ENCODE data around the gene DUSP14.

DUSP14 gene

DNA sequence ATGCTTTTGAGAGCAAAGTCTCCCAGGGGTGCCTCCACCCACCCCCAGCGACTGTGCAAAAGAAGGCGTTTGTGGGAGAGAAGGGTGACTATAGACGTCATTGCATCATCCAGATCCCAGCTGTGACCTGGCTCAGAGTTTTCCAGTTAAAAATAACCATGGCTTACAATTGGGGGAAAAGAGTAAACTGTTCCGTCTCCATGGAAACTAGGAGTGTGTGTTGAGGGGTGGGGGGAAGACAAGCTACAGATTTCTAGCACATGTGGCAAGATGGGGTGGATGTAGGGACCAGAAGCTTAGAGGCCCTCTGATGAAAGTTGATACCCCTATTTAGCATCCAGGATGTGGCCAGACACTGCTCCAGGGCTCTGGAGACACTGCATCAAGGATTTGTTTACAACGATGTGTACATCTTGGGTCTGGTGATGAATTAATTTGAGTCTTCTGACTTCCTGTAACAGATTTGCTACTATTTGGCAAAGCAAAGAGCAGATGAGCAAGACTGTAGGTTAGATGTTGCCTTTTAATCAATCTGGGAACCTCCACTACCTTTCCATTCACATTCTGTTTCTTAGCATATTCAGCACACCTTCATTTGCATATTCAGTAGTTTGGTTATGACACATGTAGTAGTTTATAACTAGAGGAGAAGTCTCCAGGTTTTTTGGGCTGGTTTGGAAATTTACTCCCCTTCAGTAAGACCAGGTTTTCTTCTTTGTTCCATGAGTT, 6.2 kb upstream of the DUSP14 start:
- in situ Hi-C loops (cut with HindIII; ENCODE audit: low sequenced_read_pairs), result no loop called here

DNA sequence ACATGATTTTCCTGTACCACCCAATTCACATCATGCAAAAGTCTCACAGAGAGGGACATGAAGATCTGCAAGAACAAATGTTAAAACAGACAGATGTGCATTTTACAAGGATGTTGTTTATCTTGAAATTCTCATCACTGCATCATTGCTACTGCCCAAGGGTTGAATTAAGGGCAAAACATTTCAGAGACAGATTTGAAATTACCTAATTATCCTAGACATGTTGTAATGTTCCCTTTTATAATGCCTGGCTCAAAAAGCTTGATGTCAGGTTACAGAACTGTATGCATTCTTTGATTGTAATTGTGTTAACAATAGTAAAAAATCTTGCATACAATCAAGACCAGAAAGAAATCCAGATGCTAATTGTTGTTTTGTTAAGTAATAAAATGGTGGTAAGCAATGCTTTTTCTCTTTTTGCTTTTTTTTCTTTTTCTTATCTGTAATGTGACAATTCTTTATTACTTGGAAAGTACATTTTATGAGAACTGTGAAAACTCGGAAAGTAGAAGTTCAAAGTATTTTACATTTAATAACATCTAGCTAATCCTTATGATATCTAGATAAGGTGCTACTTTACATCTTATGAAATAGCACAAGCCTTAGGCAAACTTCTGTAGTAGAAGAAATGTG, 3.6 kb upstream of the DUSP14 start:
- in situ Hi-C loops (cut with HindIII; ENCODE audit: low sequenced_read_pairs), result no loop called here

DNA sequence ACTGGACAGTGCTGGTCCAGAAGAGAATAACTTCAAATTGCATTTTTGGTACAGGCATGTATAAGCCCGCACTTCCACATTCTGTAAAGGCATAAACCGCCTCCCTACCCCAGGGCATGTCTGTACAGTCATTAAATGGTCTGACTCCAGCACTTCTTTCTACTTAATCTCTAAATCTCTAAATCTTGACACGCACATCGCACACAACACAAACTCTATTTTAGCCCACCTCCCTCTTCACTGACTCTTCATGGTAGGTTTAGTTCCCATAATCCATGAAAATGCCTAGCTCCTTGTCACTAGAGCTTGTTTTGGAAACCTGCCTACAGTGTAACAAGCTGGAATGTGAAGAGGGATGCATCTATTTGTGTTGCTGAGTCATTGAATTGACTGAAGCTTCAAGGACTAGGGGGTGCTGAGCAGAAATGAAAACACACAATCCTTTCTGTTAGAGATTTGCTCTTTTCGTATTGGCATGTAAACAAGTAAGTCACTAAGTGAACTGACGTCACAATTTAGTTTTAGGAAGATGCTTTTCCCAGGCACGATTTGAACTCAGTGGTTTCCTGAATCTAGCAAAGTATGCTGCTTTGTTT, 1.6 kb upstream of the DUSP14 start:
- in situ Hi-C loops (cut with HindIII; ENCODE audit: low sequenced_read_pairs), result no loop called here

DNA sequence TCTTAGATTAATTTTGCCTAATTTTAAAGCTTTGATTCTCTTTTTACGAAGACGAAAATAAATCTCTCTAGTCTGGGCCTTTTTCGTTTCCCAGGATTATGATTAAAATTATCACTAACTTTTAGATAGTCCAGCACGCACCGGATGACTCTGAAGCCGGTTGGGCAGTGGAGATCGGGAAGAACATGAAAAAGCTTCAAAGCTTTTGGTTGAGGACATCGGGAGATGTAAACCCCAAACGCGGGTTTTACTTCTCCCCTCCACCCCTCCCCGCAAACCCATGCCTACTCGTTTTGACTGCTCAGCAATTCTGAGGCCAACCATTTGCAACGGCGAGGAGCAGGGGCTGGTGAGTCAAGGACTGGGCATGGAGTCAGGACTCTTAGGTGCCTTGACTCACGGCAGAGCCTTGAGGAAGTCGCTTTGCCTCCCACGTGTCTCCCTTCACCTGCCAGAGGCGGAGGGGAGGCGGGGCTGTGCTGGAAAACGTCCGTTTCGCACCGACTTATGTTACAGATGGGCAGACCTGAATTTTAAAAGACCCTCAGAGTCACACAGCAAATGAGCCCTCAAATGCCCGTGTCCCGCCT, 989 bp upstream of the DUSP14 start:
- in situ Hi-C loops (cut with HindIII; ENCODE audit: low sequenced_read_pairs), result no loop called here

DNA sequence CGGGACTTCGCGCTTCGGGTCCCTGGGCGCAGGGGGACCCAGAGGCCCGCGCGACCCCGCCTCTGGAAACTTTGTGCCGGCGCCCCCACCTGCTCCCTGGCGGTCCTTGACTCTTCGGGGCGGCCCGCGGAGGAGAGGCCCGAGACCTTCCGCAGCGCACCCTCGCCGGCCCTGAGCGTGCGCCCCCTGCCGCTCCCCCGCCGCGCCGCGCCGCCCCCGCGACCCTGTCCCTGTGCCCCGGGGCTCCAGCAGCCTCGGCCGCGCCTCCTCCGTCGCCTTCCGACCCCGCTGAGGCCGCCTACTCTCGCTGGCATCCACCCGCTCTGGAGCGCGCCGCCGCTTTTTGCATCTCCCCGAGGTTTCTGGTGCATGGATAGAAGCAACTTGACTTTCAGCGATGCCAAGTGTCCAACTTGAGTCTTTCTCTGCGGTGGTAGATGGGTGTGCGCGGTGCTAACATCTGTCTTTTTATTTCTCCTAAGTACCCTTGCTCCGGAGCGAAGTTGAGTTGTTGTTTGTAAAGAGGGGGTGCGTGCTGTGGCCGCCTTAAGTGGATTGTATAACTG, 414 bp downstream of the DUSP14 start:
- in situ Hi-C loops (cut with HindIII; ENCODE audit: low sequenced_read_pairs), result no loop called here

DNA sequence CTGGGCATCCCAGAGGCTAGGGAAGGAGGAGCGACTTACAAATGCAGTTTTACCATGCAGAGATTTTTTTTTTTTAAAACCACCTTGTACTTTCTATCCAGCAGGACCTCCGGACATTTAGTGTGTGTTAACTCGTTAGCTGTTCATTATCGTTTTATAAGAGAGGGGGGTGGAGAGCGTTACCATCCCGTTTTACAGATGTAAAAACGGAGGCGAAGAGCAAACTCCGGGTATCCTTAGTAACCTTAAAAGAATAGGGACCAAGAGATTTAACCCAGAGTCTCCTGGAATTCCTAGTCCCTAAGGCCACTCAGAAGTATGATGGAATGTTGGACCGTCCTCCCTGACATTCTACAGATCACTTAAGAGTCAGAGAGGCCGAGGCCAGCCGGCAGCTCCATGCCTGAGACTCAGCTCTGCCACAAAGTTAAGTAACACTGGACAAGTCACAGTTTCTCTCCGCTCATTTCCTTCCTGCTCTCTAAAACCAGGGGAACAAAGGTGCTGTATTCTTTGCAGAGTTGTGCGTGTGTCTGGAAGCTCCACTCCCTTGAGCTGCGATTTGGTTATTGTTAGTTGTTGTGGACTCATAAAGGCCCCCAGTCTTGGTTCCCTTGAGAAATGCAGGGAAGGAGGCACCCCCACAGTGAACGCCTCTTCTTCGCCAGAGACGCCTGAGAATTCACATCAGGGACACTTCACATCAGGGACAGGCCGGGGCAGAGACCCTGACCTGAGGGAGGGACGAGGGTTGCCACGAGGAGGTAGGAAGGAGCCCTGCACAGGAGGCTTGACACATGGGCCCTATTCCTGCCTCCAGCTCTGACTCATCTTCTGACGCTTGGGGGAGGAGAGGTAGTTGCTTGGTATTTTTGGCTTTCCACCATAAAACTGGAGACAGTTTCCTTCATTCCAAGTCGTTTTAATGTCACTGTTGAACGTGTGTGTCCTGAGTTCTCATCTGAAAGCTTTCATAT, 1.2 kb downstream of the DUSP14 start:
- in situ Hi-C loops (cut with HindIII; ENCODE audit: low sequenced_read_pairs), result no loop called here

DNA sequence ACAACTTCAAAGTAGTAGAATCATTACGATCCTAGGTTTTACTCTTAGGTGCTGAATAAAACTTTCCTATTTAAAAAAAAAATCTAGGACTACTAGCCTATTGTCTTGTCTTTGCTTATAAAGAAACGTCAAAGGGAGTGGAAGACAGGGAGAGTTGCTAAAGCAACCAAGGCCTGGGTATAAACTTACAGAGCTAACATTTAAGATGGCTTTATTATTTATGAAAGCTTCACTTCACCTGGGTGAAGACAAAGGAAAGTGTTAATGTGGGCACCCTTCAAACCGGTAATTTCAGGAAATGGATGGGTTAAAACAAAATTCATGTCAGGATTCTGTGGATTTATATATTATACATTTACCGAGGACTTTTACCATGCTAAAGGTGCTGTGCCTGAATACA, 2.5 kb downstream of the DUSP14 start:
- in situ Hi-C loops (cut with HindIII; ENCODE audit: low sequenced_read_pairs), result no loop called here

DNA sequence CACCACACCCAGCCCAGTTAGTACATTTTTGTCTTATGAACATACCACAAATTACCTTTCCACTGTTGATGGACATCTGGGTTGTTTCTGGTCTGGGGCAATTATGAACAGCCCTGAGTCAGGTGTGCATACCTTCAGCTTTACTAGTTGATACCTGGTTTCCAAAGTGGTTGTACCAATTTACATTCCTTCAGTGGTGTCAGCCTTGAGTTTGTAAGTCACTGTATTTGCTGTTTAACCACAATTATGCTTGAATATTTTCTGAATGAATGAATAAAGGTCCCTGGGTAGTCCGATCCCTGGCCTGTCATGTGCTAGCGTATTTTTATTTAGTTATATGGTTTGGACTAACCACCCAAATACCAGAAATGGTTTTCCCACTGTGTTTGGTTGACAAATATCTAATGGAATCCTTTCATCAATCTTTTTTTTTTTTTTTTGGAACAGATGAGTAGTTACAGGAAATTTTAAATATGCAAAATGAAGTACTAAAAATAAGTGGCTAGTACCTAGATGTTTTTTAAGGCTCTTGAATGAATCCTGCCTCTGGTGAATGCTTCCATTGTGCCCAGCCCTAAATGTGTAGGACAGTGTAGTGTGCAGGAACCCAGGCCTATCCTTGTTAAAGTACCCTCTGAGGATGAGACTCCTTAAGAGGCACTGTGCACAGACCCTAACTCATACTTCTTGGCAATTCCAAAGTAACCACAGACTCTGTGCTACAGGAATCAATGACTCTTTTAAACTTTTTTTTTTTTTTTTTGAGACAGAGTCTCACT, 3.7 kb downstream of the DUSP14 start:
- in situ Hi-C loops (cut with HindIII; ENCODE audit: low sequenced_read_pairs), result no loop called here

DNA sequence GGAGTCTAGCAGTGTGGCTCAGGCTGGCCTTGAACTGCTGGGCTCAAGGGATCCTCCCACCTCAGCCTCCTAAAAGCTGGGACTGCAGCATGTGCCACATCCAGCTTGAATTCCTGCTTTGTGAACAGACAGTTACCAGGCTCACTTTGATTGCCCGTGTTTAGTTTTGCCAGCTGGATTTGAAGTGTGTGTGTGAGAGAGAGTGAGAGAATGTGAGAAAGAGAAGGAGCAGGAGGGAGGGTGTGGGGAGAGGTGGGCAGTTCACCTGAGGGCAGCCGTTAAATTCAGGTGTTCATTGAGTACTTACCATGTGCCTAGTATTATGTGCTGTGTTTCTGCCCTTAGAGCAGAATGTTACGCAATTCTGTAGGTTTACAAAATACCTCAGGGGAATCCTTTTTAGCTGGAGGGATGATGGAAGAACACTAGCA, 4.7 kb downstream of the DUSP14 start:
- in situ Hi-C loops (cut with HindIII; ENCODE audit: low sequenced_read_pairs), result no loop called here

DNA sequence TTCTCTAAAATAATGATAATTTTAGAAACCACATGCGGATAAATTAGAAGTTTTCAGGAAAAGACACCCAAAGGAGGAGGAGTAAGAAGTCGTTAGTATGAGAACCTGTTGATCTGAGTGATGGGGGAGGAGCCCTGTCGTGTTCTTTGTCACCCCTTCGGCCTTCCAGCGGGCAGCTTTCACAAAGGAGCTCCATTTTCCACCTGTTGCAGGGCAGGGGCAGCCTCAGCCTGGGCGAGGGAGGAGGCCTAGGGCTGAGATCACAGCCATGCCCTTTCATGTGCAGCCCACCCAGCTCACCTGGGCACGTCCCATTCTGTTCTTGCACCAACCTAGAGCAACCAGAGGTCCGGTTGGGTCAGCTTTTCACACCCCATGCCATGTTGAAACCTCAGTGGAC, 5.3 kb downstream of the DUSP14 start:
- in situ Hi-C loops (cut with HindIII; ENCODE audit: low sequenced_read_pairs), result no loop called here

DNA sequence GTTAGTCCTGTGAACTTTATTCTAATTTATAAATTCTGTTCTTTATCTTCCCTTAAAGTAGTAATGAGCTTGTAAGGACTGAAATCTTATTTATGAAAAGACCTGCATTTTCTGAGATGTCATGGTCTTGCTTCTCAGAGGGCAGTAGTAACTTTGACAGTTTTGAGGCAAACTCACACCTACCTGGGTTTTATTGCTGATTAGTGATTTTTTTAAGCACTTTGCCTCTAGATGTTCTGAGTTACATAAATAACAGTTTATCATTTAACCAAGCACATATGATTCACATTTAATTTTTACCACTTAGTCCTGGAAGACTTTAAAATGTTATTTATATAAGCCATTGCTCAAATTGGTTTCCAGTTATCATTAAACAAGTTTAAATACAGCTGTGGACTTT, 10.7 kb downstream of the DUSP14 start:
- in situ Hi-C loops (cut with HindIII; ENCODE audit: low sequenced_read_pairs), result no loop called here

DNA sequence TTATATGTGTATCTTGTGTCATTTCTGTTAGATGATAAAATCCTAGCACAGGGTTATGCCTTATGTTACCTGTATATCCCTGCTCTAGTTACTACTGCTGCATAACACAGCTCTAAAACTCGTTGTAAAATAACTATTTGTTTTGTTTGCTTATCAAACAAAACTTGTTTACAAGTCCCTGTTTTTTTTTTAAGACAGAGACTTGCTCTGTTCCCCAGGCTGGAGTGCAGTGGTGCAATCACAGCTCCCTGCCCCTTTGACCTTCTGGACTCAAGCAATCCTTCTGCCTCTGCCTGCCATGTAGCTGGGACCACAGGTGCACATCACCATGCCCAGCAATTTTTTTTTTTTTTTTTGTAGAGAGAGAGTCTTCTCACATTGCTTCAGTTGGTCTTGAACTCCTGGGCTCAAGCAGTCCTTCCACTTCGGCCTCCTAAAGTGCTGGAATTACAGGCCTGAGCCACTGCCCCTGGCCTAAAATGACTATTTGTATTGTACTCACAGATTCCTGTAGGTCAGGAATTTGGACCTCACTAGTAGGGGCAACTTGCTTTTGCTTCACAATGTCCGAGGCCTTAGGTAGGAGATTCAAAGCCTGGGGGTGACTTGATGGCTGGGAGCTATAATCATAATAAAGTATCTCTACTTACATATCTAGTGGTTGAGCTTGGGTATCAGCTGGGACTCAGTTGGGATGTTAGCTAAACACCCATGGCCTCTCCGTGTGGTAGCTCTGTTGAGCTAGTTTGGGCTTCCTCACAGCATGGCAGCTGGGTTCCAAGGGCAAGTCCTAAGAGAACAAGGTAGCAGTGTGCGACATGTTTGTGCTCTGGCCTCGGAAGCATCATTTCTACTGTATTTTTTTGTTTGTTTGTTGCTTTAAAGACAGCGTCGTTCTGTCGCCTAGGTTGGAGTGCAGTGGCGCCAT, 12.6 kb downstream of the DUSP14 start:
- in situ Hi-C loops (cut with HindIII; ENCODE audit: low sequenced_read_pairs), result no loop called here

DNA sequence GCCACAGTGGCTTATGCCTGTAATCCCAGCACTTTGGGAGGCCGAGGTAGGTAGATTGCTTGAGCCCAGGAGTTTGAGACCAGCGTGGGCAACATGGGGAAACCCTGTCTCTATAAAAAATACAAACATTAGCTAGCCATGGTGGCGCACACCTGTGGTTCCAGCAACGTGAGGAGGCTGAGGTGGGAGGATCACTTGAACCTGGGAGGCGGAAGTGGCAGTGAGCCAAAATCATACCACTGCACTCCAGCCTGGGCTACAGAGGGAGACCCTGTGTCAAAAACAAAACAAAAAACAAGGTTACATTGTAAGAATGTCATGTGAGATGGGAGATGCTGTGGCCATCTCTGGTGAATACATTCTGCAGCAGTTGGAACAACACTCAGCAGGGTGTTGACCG, 13.5 kb downstream of the DUSP14 start:
- in situ Hi-C loops (cut with HindIII; ENCODE audit: low sequenced_read_pairs), result no loop called here

DNA sequence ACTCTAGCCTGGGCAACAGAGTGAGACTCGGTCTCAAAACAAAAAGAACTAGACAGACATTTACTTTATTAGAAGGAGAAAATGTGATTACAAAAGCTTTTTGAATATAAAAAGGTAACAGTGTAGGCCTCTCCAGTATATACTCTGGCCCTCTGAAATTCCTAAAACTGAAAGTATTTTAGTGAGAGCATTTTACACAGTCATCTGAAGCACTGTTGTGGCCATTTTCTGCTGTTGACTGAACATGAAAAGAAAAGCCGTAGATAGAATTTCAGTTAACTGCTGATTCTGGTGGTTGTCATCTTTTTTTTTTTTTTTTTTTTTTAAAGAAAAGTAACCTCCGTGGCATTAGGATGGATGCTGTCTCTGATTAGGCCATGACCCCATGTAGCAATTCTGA, 15.6 kb downstream of the DUSP14 start:
- in situ Hi-C loops (cut with HindIII; ENCODE audit: low sequenced_read_pairs), result no loop called here

DNA sequence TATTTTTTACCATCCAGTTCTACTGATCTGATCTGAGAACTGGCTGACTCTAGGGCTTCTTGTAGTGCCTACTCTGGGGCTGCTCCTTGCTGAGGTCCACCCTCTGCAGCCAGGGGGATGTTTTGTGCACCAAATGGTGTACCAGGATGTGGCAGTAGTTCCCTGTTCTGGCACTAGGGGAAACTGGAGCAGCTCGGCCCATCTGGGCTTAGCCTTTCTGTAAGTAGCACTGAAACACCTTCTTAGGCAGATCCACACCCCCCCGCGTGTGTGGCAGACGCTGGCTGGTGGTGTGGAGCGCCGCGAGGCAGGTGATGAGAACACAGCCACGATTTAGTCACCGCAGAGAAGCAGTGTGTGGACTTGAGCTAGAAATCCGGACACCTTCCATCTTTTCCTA, 17.0 kb downstream of the DUSP14 start:
- in situ Hi-C loops (cut with HindIII; ENCODE audit: low sequenced_read_pairs), result no loop called here

DNA sequence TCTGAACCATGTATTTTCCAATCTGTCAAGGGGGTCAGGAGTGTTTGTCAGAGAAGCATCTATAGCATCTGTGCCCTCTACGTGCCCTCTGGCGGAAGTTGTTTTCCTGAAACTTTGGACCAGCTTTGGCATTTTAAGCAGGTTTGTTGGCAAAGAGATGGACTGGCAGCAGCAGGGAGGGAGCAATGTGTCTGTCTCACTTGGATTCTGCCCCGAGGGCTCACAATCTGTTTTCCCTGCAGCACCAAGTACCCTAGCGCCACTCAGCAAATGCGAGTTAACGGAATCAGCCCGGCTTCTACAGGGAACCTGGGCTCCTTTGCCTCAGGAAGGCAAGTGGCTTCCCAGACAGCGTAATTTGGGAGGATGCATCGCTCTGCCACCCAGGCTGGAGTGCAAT, 17.4 kb downstream of the DUSP14 start:
- in situ Hi-C loops (cut with HindIII; ENCODE audit: low sequenced_read_pairs), result no loop called here

DNA sequence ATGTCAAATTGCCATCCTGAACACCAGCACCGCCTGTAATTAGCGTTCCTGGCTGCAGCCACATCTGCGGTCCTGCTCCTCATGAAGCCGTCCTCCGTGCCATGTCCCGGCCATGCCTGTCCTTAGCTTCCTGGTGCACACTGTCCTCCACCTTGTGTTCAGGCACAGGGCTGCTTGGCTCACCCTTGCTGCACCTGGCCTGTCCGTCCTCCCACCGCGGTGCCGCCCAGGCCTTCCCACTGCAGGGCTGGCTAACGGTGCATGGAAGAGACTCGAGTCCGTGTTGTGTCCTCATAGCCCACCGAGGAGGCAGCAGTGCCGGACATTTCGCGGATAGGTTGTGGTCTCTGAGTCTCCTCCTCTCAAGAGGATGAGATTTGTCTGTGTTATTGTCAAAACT, 20.4 kb downstream of the DUSP14 start:
- in situ Hi-C loops (cut with HindIII; ENCODE audit: low sequenced_read_pairs), result loop anchor here (5.0 kb wide), 1 partner anchor 62 kb away; no protein-coding TSS in a partner anchor

DNA sequence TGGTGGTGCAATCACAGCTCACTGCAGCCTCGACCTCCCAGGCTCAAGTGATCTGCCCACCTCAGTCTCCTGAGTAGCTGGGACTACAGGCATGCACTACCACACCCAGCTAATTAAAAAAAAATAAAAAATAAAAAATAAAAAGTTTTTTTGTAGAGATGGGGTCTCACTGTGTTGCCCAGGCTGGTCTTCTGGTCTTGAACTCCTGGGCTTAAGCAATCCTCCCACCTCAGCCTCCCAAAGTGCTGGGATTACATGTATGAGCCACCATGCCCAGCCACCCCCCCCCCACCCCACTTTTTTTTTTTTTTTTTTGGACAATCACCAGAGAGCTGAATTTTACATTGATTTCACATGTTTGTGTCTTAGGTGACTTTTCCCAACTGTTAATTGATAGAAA, 22.0 kb downstream of the DUSP14 start:
- in situ Hi-C loops (cut with HindIII; ENCODE audit: low sequenced_read_pairs), result loop anchor here (5.0 kb wide), 1 partner anchor 61 kb away; no protein-coding TSS in a partner anchor
